GM12872 (cell line): Measurements from ENCODE around the gene UNC5B.

ENCODE experiments used
- CTCF ChIP-seq: IDR thresholded peaks from 3 replicates; pipeline ENCODE4 v1.5.1; 2011; ENCODE audit warnings: low read depth, mild to moderate bottlenecking, low read length, moderate library complexity; ENCODE audit not compliant: insufficient read depth

Gene UNC5B

GRCh38 chr10:71197955-71198354, 14.4 kb upstream of the UNC5B start:
- no peak for TF ChIP-seq CTCF

GRCh38 chr10:71201849-71202248, 10.5 kb upstream of the UNC5B start:
- no peak for TF ChIP-seq CTCF

GRCh38 chr10:71202314-71202713, 10.1 kb upstream of the UNC5B start:
- no peak for TF ChIP-seq CTCF

GRCh38 chr10:71203124-71203523, 9.2 kb upstream of the UNC5B start:
- no peak for TF ChIP-seq CTCF

- TF ChIP-seq CTCF: no peak
Measured at GRCh38 chr10:71203716-71204115, 8.7 kb upstream of the UNC5B start.

GRCh38 chr10:71204746-71205145, 7.6 kb upstream of the UNC5B start:
- no peak for TF ChIP-seq CTCF

- no peak for TF ChIP-seq CTCF
Measured at GRCh38 chr10:71205468-71205867, 6.9 kb upstream of the UNC5B start.

GRCh38 chr10:71206911-71207310, 5.5 kb upstream of the UNC5B start:
- TF ChIP-seq CTCF: no peak
